ENCODE results near the gene CNTN1.
A peak's percentile ranks its signal among the peaks of the same experiment; 100 is the strongest.

Gene CNTN1

GRCh38 chr12:40915172-40915571 lies 222.9 kb downstream of the CNTN1 start:
- no peak for DNase-seq (ENCODE audit: low read depth)
- H3K4me3 ChIP-seq (ENCODE audit: low read length) = no peak overlapping the region
- no peak for TF ChIP-seq CTCF (conservative IDR thresholded peaks at IDR 0.05; ENCODE audit: low read depth, low read length)

DNA sequence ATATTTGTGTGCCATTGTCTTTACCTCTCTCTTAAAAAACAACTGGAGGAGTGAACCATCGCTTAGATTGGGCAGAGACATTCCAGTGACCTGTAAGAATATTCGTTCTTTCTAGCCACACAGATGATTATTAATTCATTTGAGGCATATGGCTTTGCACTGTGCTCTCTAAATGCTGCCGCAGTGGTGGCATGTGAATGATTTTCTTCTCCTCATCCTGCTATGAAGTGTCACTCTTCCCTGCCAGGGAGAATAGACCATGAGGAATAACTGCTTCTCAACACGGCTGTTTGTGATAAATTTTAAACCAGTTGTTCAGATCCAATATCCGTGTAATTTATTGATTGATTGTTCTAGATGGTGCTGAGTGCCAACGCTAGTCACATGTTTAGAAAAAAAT lies 225.3 kb downstream of the CNTN1 start:
- H3K4me3 ChIP-seq (ENCODE audit: low read length) = no peak overlapping the region
- DNase-seq (ENCODE audit: low read depth) = no peak
- no peak for TF ChIP-seq CTCF (conservative IDR thresholded peaks at IDR 0.05; ENCODE audit: low read depth, low read length)

DNA sequence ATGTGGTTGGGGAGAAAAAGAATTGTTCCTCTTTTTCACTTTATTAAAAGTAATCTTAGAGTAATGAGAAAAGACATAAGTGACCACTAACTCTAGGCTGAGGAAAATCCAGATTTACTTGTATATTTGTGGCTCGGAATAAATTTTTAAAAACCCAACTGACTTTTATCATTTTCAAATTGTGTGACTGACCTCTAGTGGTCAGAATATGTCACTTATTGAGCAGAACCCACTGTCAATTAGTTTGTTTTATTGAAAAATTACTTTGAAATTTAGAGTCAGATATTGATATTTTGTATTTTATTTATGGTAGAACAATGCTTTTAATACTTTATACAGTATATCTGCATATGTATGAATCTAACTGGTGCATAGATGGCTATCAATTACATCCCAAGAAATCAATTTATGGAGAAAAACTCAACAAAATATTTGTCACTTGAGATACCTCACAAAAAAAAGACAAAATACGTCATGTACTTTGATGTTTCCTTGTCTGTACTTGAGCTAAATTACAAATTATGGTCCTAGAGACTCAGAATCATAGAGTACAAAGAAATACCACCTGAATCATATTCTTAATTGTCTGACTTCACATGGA lies 229.4 kb downstream of the CNTN1 start:
- no peak overlapping the region for H3K4me3 ChIP-seq (ENCODE audit: low read length)
- peak; percentile 57 for TF ChIP-seq CTCF (conservative IDR thresholded peaks at IDR 0.05; ENCODE audit: low read depth, low read length)
- DNase-seq (ENCODE audit: low read depth) = no peak

- no peak for TF ChIP-seq CTCF (conservative IDR thresholded peaks at IDR 0.05; ENCODE audit: low read depth, low read length)
- DNase-seq (ENCODE audit: low read depth) = no peak
- H3K4me3 ChIP-seq (ENCODE audit: low read length) = no peak overlapping the region
Measured at GRCh38 chr12:40937891-40938290, 245.7 kb downstream of the CNTN1 start.

DNA sequence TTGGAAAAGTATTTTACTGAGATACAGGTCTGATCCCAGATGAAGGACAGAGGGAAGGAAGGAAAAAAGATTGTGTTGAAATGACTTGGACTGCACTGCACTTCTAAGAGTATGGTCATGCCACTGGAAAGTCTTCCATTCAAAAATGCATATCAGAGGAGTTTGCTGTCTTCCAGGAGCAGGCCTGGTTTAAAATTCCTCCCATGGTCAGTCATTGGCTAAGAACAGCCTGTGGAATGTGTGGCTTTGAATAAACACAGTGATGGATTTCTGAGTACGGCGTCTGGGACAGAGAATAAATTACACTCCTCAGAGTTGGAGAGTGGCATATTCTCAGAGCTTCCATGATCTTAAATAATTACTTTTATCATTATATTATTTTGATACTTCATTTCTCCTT lies 250.1 kb downstream of the CNTN1 start:
- no peak for DNase-seq (ENCODE audit: low read depth)
- TF ChIP-seq CTCF (conservative IDR thresholded peaks at IDR 0.05; ENCODE audit: low read depth, low read length) = no peak
- H3K4me3 ChIP-seq (ENCODE audit: low read length) = no peak overlapping the region

GRCh38 chr12:40945772-40946171 lies 253.5 kb downstream of the CNTN1 start:
- no peak overlapping the region for H3K4me3 ChIP-seq (ENCODE audit: low read length)
- no peak for TF ChIP-seq CTCF (conservative IDR thresholded peaks at IDR 0.05; ENCODE audit: low read depth, low read length)
- no peak for DNase-seq (ENCODE audit: low read depth)

DNA sequence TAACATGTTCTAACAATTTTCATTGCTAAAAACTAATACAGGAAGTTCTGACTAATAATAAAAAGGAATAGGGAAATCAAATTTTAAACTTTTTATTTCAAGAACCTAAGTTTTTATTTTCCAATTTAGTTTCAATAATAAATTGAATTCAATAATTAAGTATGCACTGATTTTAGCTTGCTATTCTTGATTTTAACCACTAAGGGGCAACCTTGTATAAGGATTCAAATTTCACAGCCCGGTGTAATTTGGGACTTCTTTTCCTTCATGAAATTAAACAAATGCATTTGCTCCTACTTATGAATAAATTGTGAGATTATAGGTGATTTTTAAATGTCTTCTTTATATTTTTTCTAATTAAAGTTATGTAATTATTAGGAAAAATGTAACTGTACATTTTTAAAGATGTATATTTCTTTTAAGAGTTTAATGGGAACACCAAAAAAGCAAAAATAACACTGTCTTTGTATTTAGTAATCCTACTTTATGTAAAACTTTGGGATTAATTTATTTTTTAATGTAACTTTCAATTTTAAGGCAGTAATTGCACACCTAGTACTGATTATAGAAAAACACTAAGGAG lies 254.5 kb downstream of the CNTN1 start:
- no peak for DNase-seq (ENCODE audit: low read depth)
- peak; percentile 50 for TF ChIP-seq CTCF (conservative IDR thresholded peaks at IDR 0.05; ENCODE audit: low read depth, low read length)
- no peak overlapping the region for H3K4me3 ChIP-seq (ENCODE audit: low read length)

Measured in retinal pigment epithelial cell (primary cell).